ENCODE data around the gene JAG1.
"Not testable (repeated sequence)": the region's sequence is repeated elsewhere in the genome, so short reads cannot be mapped to it uniquely, and the experiment has no call there.

Gene JAG1

DNA sequence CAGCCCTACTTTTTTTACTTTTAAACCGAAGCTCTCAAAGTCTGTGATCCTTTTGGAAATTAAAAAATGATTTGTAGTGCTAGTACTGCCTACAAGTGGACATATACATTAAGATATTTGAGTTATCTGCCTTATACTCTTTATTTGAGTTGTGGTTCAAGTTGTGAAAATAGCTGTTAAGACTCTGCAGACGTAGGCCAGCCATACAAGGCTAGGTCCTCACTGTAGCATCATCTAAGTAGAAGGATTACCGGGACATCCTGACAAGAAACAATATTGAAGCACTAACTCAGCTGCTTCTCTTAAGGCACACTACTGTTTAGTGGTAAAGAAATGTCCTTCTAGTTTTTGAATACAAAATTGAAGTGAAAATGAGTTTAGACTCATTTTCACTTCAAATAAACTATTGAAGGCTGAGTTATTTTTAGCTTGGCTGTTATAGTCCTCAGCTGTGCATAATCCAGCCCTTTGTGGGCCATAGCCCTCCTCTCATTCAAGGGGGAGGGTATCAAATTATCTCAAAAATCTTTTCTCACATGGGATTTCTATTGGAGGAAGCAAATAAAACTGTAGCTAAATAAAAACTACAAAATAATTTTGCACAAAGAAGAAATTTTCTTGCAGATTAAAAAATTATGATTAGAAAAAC, 68.1 kb downstream of the JAG1 start:
- no peak for DNase-seq

DNA sequence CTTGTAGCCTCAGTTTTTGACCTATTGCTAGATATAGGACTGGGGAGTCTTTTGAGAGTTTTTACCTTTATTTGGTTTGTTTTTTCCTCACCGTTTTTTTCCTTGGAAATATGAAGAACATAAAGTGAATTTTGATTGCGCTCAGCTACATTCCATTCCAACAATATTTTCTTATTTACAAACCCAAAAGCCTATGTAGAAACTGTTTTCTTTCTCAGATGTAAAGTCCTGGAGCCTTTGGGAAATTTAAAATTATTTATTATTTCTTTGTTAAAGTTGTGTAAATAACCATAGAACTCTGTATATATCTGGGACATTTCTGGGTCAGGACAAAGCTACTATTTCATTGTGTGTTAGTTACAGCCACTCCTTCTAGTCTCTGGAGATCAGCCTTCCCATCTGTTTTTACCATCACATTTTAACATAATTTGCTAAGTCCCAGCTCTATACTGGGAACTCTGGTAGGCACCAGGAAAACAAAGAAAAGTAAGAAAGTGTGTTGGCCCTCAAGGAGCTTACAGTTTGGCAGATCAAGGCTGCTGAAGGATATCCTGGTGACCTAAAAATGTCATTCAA, 68.8 kb downstream of the JAG1 start:
- DNase-seq = no peak

DNA sequence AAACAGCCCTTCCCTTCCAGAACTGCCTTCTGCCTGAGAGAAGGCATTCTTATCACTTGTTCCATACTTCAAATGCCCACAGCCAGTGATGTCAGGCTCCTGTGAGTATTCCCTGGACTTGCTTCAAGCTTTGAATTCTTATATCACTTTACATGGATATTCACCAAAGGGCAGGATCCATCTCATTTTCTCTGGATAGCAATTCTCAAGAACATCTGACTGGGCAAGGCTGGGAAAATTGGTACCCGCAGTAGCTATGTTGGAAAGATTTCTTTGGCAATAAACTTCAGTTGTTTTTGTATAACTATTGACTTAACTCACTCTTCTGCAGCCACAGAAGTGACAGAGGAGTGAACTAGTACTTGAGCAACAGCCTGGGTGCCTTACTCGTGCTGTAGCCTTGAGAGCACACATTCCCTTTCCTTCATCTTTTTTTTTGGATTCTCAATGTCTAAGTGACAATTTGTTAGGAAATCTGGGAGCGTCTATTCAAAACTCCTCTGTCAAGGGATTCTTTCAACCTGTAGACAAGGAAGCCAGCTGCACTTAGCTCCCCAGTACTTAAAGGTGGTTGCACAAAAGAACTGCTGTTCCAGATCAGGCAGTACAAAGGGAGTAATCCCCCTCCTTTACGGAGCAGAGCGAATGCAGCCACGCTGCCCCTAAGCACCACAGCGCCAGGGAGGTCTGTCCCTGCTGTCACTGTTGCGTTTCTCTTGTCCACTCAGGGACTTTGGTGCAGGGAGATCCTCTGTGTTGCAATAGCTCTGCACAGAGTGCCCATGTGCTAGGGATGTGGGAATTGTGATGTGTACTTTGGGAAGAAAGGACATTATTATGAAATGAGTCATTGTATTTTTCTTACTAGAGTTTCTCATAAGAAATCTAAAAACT, 69.6 kb downstream of the JAG1 start:
- DNase-seq = no peak

DNA sequence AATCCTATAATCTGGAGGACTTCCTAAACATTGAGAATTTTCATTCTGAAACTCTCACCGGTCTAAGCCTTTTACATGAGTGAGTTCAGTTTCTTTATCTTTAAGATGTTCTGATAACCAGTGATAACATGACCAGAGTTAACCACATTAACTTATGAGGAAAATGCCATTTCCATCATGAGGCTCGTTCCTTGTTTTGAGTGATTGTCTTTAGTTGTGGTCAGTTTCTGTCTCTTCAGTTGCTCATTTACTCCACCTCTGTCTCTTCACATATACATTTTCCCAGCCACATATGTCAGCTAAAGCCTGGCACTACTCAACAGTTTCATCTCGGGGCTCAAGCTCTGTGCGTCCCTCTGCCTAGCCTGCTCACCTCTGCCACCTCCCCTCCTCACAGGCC, 70.4 kb downstream of the JAG1 start:
- no peak for DNase-seq

DNA sequence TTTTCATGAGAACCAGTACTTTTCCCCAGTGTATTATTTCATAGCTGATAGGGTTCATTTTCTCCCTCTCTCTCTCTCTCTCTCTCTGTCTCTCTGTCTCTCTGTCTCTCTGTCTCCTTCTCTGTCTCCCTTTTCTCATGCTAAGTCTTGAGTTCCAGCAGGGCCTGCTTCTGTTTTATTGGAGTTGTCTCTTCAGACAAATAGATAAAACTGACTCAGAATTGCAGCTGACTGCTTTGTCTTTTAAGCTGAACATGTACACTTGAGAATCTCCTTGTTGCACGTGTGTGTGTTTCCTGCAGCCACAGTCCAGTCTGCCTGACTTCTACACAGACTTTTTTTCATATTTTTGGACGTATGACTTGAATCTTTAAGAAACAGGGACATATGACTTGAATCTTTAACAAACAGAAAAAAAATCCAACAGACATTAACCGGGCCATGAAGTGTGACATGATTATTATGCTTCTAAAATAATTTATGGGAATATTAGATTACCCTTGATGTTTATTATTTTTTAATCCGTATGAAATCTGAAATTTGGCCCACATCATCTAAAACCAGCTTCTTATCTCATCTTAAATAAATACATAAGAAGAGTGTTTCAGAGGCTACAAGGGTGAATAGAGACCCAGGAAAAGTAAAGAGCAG, 71.5 kb downstream of the JAG1 start:
- no peak for DNase-seq

DNA sequence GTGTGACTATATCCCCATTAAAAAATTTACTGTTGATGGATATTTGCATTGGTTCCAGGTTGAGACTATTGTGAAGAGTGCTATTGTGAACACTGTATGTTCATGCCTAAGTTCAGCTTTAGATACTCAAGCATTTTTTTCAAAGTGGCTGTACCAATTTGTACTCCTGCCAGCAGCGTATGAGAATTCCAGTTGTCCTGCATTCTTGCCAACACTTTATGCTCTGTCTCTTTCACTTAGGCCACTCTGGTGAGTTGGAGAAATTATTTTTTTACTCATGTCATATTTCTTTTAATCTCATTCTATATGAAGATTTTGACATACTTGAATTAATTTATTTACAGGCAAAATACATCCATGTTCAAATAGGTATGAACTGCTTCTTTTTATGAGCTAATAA, 76.2 kb downstream of the JAG1 start:
- no peak for DNase-seq

DNA sequence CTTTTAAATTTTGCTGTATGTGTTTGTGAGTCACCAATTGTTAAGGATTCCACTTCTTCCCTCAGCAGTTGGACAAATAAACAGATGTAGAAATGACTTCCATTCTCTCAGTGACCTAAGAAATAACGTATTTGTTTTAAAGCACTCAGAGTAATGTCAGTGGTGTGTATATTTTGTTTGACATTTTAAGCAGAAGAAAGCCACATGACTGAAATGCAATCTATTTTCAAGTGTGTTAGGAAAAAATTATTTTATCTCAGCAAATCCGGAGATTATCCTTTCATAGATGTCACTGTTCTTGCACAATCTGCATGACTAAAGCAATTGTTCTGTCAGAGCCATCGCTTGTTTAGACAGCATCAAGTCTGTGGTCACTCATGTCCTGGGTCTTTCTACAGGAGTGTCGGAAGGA, 77.1 kb downstream of the JAG1 start:
- DNase-seq = peak; percentile 50

DNA sequence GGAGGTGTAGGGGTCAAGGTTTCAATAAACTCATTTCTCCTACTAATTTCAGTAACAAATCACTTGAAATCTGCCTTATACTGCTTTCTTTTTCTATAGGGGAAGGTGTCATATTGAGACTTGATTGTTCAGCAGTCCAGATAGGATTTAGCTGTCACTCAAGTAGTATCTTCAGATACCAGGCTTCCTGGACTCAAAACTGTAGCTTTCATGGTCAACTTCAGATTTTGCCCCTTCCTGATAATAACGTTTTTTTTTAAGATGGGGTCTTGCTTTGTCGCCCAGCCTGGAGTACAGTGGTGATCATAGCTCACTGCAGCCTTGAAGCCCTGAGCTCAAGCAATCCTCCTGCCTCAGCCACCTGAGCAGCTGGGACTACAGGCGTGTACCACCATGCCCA, 77.8 kb downstream of the JAG1 start:
- no peak for DNase-seq

DNA sequence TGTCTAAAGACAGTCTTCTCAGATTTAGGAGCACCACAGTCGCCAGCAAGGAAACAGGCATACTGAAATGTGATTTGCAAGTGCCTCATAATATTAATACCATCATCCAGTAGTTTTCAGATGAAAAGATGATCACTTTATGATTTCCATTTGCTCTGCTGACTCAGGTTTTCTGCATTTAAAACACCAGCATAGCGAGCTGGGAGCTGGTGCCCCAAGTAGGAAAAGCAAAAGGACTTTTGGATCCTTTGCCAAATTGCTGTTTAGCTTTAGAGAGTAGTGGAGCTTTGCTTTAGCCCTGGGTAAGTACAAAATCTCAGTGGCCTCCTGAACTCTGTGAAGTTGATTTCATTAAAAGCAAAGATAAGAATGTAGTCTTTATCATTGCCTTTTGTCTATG, 78.5 kb downstream of the JAG1 start:
- no peak for DNase-seq

DNA sequence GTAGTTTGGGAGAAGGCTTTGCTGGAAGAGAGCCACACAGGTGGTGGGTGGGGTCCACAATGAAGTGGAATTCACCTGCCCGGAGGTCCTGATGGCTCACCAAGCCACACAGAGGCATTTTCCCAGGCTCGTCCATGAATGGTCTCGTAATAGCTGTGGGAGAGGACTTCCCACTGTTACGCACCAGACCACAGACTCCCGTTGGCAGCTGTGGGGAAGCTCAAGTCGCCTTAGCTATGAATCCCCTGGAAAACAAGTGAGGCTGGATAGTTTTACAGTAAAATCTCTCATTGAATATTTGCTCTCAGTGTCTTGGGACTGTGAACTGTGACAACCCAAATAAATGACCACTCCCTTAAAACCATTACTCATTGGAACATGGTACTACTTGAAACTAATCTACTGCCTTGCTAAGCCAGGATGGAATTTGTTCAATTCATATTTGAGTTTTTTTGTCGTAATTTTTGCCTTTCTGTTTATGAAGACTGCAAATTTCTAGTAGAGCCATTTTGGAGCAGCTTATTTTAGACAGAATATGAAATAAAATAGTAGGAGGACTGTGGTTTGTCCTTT, 79.4 kb downstream of the JAG1 start:
- no peak for DNase-seq

DNA sequence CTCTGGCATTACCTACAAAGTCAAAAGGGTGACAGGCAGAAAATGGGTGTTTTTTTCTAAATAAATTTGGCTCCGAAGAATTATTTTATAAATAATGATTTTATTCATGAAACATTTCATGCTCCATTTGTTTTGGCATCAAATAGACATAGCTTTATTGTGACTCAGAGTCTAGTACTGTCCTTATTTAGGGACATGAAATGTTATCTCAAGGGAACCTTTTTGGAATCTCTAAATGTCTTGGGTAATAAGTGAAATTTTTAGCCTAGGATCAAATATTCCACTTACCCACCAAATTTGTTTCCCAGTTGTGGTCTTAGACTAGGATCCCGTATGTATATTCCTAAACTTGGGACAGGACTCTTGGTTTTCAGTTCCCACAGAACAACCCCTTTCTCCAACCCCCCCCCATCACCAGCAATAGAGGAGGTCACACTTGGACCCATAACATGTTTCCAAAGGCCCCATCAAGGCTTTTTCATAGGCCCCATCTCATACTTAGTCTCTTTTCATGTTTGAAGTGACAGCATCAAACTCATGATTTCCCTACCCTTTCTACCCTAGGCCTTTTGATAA, 81.8 kb downstream of the JAG1 start:
- DNase-seq = no peak

DNA sequence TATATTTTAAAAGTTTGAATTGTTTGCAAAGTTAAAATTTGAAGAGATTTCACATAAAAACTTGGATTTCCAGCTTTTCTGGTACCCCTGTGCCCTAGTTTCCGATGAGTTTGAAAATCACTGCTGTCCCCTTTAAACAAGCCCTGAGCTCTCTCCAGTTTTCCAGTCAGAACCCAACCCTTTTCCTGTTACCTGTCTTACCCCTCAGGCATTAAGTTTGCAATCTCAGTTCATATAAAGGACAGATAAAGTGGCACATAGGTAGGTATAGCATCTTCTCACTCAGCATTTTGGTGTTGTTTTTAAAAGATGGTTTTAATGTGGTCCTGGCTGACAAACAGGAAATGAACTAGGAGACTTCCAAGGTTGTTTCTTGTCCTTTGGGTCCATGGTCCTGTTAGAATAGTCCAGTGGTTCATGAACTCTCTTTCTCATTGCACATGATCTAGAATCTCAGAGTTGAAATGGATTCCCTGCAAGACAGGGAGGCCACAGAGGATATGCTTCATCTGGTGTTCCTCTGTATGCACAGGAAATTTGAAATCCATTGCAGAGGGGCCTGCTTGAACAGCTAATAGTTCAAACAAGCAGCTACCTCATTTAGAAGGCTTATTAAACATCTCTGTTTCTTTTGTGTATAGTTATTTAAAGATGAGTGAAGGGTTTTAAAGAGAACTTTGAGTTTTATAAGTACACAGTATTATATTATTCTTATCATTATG, 82.7 kb downstream of the JAG1 start:
- no peak for DNase-seq

DNA sequence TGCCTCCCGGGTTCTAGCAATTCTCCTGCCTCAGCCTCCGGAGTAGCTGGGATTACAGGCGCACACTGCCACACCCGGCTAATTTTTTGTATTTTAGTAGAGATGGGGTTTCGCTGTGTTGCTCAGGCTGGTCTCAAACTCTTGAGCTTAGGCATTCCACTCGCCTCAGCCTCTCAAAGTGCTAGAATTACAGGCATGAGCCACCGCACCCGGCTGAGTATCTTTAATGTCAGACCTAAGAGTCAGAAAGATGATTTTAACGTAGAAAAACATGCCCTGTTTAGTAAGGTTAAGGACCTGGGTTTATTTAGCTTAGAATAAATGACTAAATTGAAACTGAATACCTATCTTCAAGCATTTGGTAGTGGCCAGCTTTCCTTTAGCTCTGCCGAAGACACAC, 83.4 kb downstream of the JAG1 start:
- not testable (repeated sequence) for DNase-seq

All from OCI-M1 (cell line).